Stimulated activated naive B cell treated with anti-CD40 and anti-IgM and Interleukin-4, amounts not matched to agents 10 μg/mL and 1 μg/mL and 100 μg/mL, for 72 hours (primary cell): Measurements from ENCODE around the gene SLC1A4.

Experiments
- ATAC-seq, 2 donors: fragments of 150-1000 bp; cut with Tn5 transposase; replicated peaks; 2 replicates each; pipeline ENCODE4 v1.10.0; 2021; ENCODE audit warnings: moderate library complexity in 1 of 2
- DNase-seq: peaks from one replicate; pipeline ENCODE4 v3.0.0; 2021
- H3K27ac Mint-ChIP-seq: one replicate; pipeline ENCODE4 v1.8.0; 2022; ENCODE audit warnings: mild to moderate bottlenecking, mixed read lengths
- H3K27me3 Mint-ChIP-seq, 2 donors: one replicate each; pipeline ENCODE4 v1.8.0; 2022; ENCODE audit warnings: mixed read lengths in 2 of 2
- H3K36me3 Mint-ChIP-seq, 2 donors: one replicate each; pipeline ENCODE4 v1.8.0; 2022; ENCODE audit warnings: mixed read lengths in 2 of 2, mild to moderate bottlenecking in 1 of 2
- H3K4me1 Mint-ChIP-seq, 2 donors: one replicate each; pipeline ENCODE4 v1.8.0; 2022; ENCODE audit warnings: mixed read lengths in 2 of 2, mild to moderate bottlenecking in 1 of 2
- H3K4me3 Mint-ChIP-seq, 2 donors: one replicate each; pipeline ENCODE4 v1.8.0; 2022; ENCODE audit warnings: mild to moderate bottlenecking in 2 of 2, mixed read lengths in 2 of 2, moderate library complexity in 1 of 2
- H3K9me3 Mint-ChIP-seq, 2 donors: one replicate each; pipeline ENCODE4 v1.8.0; 2022; ENCODE audit warnings: mixed read lengths in 2 of 2, mild to moderate bottlenecking in 1 of 2

SLC1A4 gene

GRCh38 chr2:64989126-64989981 lies at the start of gene SLC1A4:
SLC1A4 (plus strand) TSS chr2:64989399; CDS start chr2:64989644, 245 bp downstream.
- Mint-ChIP-seq H3K27me3 (no peaks in the 10 kb centered on the region), H3K4me3 (peak within 1 kb of the TSS; percentile 86 to 95), H3K4me1 (peaks cover 43 to 72% of the 10 kb centered on the region in 2 donors), H3K27ac (peak within 1 kb of the TSS; percentile 96), H3K36me3 (peaks cover 43 to 54% of the 10 kb centered on the region in 2 donors), H3K9me3 (no peaks in the 10 kb centered on the region)
- DNase-seq (peak; percentile 86), ATAC-seq (peak; percentile 86)

GRCh38 chr2:64941143-64941542 lies 48.1 kb upstream of the SLC1A4 start:
- DNase-seq = no peak
- Mint-ChIP-seq H3K27ac (peak overlapping the region; percentile 37), H3K9me3 (peaks cover 1 to 2% of the 10 kb centered on the region in 2 donors), H3K36me3 (peaks cover 2 to 6% of the 10 kb centered on the region in 2 donors), H3K4me1 (peaks cover 57 to 76% of the 10 kb centered on the region in 2 donors), H3K27me3 (no peaks in the 10 kb centered on the region), H3K4me3 (no peak overlapping the region)
- ATAC-seq = no peak

- Mint-ChIP-seq H3K27me3 (no peaks in the 10 kb centered on the region), H3K9me3 (no peaks in the 10 kb centered on the region), H3K36me3 (peaks cover 2 to 5% of the 10 kb centered on the region in 2 donors), H3K4me3 (peak overlapping the region in 1 of 2 donors; percentile 4), H3K27ac (peak overlapping the region; percentile 67), H3K4me1 (peaks cover 63 to 82% of the 10 kb centered on the region in 2 donors)
- ATAC-seq (no peak), DNase-seq (no peak)
Measured at GRCh38 chr2:64941801-64942200, 47.4 kb upstream of the SLC1A4 start.

GRCh38 chr2:64942693-64943092 lies 46.5 kb upstream of the SLC1A4 start:
- H3K36me3 Mint-ChIP-seq = peaks cover 2 to 5% of the 10 kb centered on the region in 2 donors
- H3K4me3 Mint-ChIP-seq = no peak overlapping the region
- ATAC-seq (no peak), DNase-seq (no peak)
- H3K27me3 Mint-ChIP-seq = no peaks in the 10 kb centered on the region
- H3K9me3 Mint-ChIP-seq = no peaks in the 10 kb centered on the region
- H3K4me1 Mint-ChIP-seq = peaks cover 62 to 82% of the 10 kb centered on the region in 2 donors
- no peak overlapping the region for H3K27ac Mint-ChIP-seq

GRCh38 chr2:64943387-64944150 lies 45.6 kb upstream of the SLC1A4 start:
- Mint-ChIP-seq H3K4me3 (no peak overlapping the region), H3K9me3 (no peaks in the 10 kb centered on the region), H3K36me3 (peaks cover 2 to 5% of the 10 kb centered on the region in 2 donors), H3K27me3 (no peaks in the 10 kb centered on the region), H3K27ac (no peak overlapping the region), H3K4me1 (peaks cover 66 to 81% of the 10 kb centered on the region in 2 donors)
- ATAC-seq (no peak), DNase-seq (no peak)

DNA sequence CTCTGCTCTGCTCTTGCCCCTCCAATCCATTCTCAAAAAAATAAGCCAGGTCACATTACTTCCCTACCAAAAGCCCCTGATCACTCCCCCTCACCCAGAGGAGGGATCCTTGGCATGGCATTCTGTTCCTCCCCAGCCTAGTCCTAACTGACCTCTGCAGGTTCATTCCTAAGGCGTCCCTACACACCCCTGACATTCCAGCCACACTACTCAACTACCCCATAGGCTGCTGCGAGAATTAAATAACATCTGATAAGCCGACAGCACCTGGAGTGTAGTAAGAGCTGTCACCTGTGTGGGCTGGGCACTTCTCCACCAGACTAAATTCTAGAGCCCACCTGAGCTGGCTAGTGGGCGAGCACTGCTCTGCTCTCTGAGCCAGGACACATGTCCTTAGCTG lies 44.7 kb upstream of the SLC1A4 start:
- peaks cover 2 to 5% of the 10 kb centered on the region in 2 donors for H3K36me3 Mint-ChIP-seq
- ATAC-seq (no peak), DNase-seq (no peak)
- peak overlapping the region; percentile 82 for H3K27ac Mint-ChIP-seq
- H3K4me1 Mint-ChIP-seq = peaks cover 57 to 72% of the 10 kb centered on the region in 2 donors
- no peaks in the 10 kb centered on the region for H3K27me3 Mint-ChIP-seq
- H3K4me3 Mint-ChIP-seq = no peak overlapping the region
- H3K9me3 Mint-ChIP-seq = no peaks in the 10 kb centered on the region

DNA sequence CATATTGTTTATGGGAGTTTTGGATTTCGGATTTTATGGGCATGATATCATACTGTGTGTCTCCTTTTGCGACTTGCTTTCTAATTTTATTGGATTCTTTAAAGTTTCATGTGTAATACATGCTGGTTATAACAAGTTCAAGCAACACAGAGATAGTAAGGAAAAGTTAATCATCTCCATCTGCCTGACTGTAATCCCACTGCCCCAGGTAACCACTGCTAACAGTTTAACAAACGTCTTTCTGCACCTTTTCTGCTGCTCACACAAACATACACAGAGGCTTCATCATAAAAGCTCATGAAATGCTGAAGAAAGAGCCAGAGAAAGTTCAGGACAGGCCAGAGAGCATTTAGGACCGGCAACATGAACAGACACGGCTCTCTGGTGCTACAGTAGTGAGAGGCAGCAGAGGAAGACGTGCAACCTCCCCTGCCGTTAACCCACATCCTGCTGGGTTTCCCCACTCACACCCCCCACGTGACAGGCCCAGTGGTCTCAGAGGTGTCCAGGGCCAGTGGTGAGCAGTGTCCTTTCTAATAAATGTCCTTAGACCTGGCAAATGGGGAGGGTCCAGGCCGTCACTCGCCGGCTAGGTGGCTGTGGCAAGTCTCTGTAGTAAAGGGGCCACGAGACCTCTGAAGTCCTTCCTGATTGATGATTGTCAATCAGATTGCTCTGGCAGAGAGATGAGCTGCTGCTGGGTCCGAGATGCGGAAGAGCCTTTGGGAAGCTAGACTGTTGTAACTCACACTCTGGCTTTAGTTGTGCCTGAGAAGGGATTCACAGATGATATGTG lies 43.0 kb upstream of the SLC1A4 start:
- H3K4me3 Mint-ChIP-seq = peak overlapping the region; percentile 77 to 78
- H3K9me3 Mint-ChIP-seq = no peaks in the 10 kb centered on the region
- ATAC-seq (peak; percentile 96 to 97), DNase-seq (peak; percentile 68)
- peak overlapping the region; percentile 94 for H3K27ac Mint-ChIP-seq
- H3K36me3 Mint-ChIP-seq = peaks cover 5 to 6% of the 10 kb centered on the region in 2 donors
- peaks cover 51 to 73% of the 10 kb centered on the region in 2 donors for H3K4me1 Mint-ChIP-seq
- H3K27me3 Mint-ChIP-seq = no peaks in the 10 kb centered on the region

DNA sequence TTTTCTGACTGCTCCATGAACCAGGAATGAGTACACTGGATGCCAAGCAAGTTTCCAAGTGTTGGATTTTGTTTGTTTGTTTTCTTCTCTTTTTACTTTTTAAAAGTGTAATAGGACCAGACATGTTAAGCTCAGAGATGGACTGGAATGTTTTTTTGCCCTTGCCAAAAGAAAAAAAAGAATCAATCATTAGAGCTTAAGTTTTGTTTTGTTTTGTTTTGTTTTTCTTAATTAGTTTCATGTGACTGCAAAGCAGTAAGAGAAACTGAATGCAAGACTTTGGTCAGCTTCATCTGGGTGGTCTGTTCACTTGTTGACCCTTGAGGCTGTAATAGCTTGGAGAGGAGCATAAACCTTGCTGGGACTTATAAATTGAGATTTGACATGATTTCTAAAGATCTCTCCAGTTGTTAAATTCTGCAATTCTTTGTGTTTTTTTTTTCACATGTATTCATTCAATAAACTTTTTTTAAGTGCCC lies 42.4 kb upstream of the SLC1A4 start:
- Mint-ChIP-seq H3K27me3 (no peaks in the 10 kb centered on the region), H3K4me1 (peaks cover 52 to 73% of the 10 kb centered on the region in 2 donors)
- no peak for DNase-seq

DNA sequence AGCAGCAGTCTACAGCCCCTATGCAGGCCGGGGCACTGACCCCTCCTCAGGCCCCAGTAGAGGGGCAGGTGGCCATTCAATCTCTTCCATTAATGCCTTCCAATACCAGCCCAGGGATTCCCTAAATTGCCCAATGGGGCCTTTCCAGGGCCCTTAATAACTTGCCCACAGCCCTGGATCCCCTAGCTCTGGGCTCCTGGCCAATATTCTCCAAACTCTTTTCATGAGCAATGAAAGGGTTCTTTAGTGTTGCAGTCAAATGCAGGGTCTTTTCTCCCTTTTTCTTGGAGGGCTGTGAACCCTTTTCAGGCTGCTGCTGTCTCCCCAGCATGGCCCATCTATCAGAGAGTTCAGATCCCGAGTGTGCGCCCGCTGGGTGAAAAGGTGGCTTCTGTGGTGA lies 41.3 kb upstream of the SLC1A4 start:
- no peaks in the 10 kb centered on the region for H3K9me3 Mint-ChIP-seq
- H3K27ac Mint-ChIP-seq = no peak overlapping the region
- peaks cover 5 to 8% of the 10 kb centered on the region in 2 donors for H3K36me3 Mint-ChIP-seq
- ATAC-seq (no peak), DNase-seq (no peak)
- no peak overlapping the region for H3K4me3 Mint-ChIP-seq
- no peaks in the 10 kb centered on the region for H3K27me3 Mint-ChIP-seq
- peaks cover 44 to 68% of the 10 kb centered on the region in 2 donors for H3K4me1 Mint-ChIP-seq

More for the DNA sequence above, 42.4 kb upstream of the SLC1A4 start:
- Mint-ChIP-seq H3K27ac (peak overlapping the region; percentile 94), H3K36me3 (peaks cover 5 to 8% of the 10 kb centered on the region in 2 donors), H3K4me3 (peak overlapping the region; percentile 77 to 78), H3K9me3 (no peaks in the 10 kb centered on the region)
- ATAC-seq = no peak

DNA sequence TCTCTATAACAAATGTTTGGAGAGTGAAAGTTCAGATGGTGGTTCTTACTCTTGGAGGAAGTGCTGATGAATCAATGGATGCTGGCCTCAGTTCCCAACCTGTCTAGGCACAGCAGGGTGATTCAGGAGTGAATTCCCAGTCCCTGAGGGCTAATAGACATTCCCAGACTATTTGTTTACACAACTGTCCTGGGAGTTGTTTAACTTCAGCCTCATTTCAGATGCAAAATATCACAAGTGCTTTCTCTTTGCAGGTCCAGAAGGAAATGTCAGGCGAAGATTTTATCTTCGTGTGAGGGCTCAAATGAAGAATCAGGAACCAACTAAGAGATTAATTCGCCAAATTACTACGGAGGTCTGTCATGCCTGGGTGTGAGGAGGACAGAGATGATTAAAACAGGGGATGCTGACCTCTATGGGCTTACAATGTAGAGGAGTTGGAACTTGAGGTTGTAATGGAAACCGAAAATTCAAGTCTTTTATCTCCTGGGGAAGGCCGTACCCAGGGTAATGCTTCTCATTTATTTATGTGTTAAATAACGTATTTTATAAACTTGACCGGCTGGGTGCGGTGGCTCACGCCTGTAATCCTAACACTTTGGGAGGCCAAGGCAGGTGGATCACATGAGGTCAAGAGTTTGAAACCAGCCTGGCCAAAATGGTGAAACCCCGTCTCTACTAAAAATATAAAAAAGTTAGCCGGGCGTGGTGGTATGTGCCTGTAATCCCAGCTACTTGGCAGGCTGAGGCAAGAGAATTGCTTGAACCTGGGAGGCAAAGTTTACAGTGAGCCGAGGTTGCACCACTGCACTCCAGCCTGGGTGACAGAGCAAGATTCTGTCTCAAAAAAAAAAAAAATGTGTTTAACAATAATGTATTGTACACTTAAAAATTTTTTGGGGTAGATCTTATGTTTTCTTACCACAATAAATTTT lies 38.7 kb upstream of the SLC1A4 start:
- Mint-ChIP-seq H3K4me3 (no peak overlapping the region), H3K27me3 (no peaks in the 10 kb centered on the region), H3K4me1 (peaks cover 33 to 52% of the 10 kb centered on the region in 2 donors), H3K9me3 (peaks cover 0 to 1% of the 10 kb centered on the region in 2 donors), H3K27ac (no peak overlapping the region), H3K36me3 (peaks cover 8 to 13% of the 10 kb centered on the region in 2 donors)
- DNase-seq = no peak
- ATAC-seq = peak; percentile 22 to 28

DNA sequence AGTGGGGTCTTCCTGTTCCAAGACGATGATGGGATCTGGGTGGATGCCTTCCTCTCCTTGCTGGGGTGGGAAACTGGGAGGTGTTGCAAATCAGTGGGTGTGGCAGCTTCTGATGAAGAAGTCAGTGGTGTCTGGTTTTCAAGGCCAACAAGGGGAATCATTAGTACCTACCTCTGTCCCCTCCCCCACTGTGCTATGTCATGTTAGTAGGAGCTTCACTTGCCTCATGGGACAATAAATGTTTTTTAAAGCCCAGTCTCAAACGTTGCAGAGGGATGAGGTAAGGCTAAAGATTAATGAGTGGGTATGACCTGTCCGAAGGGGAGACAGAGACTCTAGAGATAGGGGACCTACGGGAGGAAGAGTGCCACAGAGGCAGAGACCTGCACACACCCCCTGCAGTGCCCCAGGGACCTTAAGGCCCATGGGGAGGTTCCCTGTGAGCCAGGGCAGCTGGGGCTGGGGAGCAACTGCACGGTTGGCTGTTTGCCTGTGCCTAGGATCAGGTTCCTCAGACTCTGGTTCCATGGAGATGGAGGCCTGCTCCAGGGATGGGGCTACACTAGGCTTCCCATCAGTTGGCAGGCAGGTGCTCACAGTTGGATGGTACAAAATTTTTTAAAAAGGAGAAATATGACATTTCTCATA lies 37.8 kb upstream of the SLC1A4 start:
- peaks cover 24 to 43% of the 10 kb centered on the region in 2 donors for H3K4me1 Mint-ChIP-seq
- H3K27me3 Mint-ChIP-seq = no peaks in the 10 kb centered on the region
- DNase-seq (no peak), ATAC-seq (peak; percentile 25 to 36)
- H3K4me3 Mint-ChIP-seq = no peak overlapping the region
- H3K36me3 Mint-ChIP-seq = peaks cover 7 to 16% of the 10 kb centered on the region in 2 donors
- H3K27ac Mint-ChIP-seq = peak overlapping the region; percentile 67
- H3K9me3 Mint-ChIP-seq = peaks cover 0 to 4% of the 10 kb centered on the region in 2 donors

DNA sequence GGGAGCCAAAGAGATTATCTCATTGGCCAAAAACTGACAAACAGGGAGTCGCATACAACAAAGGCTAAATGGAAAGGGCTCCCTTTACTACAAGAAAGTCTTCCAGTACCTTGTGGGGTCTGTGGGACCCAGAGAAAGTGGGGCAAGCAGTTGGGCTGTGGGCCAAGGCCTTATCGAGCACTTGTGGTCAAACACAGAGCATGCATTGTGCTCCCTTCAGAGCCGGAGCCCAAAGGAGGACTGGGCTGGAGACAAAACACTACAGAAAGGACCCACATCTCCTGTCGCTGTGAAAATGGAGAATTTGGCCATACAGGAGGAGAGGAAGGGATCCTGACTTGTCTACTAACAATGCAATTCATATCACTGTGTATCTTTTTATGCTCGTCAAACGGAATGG lies 37.1 kb upstream of the SLC1A4 start:
- no peak overlapping the region for H3K4me3 Mint-ChIP-seq
- H3K27ac Mint-ChIP-seq = no peak overlapping the region
- H3K4me1 Mint-ChIP-seq = peaks cover 18 to 36% of the 10 kb centered on the region in 2 donors
- H3K27me3 Mint-ChIP-seq = no peaks in the 10 kb centered on the region
- no peak for DNase-seq
- H3K9me3 Mint-ChIP-seq = peaks cover 0 to 4% of the 10 kb centered on the region in 2 donors
- no peak for ATAC-seq
- peaks cover 7 to 16% of the 10 kb centered on the region in 2 donors for H3K36me3 Mint-ChIP-seq
